ENCODE results near the gene PLAAT3.

- TF ChIP-seq CTCF (IDR thresholded peaks at IDR 0.05) (no peak), POLR2A (IDR thresholded peaks at IDR 0.05) (no peak), POLR2AphosphoS5 (IDR thresholded peaks at IDR 0.05) (no peak)
Observed at GRCh38 chr11:63595296-63595695, 18.9 kb downstream of the PLAAT3 start.
